ENCODE results near the gene MAGIX.

DNA sequence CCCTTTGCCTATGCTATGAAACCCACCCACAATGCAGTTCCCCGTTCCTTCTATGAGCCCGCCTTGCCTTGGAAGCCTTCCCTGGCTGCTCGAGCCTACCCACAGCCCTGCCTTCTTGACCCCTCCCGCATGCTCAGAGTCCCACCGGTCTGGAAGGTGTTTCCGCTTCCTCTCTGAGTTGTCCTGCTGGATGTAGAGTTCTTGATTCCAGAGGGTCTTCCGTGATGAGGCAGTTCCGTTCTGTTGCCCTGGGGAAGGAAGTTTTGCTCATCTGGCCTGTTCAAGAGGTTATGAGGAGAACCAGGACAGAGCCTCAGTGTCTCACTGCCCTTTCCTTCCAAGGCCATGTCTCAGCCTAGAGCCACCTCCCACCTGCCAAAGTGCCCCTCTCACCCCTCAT is 46.5 kb upstream of the MAGIX start:
- TF ChIP-seq, protein P1, sequence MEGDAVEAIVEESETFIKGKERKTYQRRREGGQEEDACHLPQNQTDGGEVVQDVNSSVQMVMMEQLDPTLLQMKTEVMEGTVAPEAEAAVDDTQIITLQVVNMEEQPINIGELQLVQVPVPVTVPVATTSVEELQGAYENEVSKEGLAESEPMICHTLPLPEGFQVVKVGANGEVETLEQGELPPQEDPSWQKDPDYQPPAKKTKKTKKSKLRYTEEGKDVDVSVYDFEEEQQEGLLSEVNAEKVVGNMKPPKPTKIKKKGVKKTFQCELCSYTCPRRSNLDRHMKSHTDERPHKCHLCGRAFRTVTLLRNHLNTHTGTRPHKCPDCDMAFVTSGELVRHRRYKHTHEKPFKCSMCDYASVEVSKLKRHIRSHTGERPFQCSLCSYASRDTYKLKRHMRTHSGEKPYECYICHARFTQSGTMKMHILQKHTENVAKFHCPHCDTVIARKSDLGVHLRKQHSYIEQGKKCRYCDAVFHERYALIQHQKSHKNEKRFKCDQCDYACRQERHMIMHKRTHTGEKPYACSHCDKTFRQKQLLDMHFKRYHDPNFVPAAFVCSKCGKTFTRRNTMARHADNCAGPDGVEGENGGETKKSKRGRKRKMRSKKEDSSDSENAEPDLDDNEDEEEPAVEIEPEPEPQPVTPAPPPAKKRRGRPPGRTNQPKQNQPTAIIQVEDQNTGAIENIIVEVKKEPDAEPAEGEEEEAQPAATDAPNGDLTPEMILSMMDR (IDR thresholded peaks at IDR 0.05), result no peak
- no peak for TF ChIP-seq POLR2A (IDR thresholded peaks at IDR 0.05)
- no peak for TF ChIP-seq POLR2AphosphoS5 (IDR thresholded peaks at IDR 0.05)

Measured in prostate gland (tissue), 2 donors.